NCI-H128 (cell line): ENCODE data around the gene POLR3F.
"Not testable (repeated sequence)": the region's sequence is repeated elsewhere in the genome, so short reads cannot be mapped to it uniquely, and the experiment has no call there.

Experiments
- DNase-seq: peaks from one replicate; lab custom pipeline; 2025; ENCODE audit not compliant: unreplicated experiment; lab: John Stamatoyannopoulos, UW

POLR3F gene

DNA sequence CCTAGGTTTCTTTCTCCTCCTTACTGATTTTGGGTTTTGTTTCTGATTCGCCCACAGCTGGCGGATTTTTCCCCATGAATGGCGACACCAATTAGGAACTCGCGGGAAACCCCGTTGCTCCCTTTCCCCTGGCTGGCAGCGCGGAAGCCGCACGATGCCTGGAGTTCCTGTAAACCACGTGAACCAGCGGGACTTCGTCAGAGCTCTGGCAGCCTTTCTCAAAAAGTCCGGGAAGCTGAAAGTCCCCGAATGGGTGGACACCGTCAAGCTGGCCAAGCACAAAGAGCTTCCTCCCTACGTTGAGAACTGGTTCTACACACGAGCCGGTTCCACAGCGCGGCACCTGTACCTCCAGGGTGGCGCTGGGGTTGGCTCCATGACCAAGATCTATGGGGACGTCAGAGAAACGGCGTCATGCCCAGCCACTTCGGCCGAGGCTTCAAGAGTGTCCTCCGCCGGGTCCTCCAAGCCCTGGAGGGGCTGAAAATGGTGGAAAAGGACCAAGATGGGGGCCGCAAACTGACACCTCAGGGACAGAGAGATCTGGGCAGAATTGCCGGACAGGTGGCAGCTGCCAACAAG lies 37.4 kb downstream of the POLR3F start:
- DNase-seq = no peak

DNA sequence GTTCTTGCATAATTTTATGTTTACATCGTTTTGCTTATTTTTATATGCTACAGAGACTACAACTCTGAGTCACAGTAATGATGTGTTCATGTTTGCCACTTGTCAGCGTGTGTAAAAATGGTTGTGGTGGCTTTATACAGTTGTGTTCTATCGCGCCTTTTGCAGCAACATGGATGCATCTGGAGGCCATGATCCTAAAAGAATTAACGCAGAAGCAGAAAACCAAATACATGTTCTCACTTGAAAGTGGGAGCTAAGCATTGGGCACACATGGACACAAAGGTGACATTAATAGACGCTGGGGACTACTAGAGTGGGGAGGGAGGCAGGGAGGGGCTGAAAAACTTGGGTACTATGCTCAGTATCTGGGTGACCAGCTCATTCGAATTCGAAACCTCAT lies 39.6 kb downstream of the POLR3F start:
- no peak for DNase-seq

DNA sequence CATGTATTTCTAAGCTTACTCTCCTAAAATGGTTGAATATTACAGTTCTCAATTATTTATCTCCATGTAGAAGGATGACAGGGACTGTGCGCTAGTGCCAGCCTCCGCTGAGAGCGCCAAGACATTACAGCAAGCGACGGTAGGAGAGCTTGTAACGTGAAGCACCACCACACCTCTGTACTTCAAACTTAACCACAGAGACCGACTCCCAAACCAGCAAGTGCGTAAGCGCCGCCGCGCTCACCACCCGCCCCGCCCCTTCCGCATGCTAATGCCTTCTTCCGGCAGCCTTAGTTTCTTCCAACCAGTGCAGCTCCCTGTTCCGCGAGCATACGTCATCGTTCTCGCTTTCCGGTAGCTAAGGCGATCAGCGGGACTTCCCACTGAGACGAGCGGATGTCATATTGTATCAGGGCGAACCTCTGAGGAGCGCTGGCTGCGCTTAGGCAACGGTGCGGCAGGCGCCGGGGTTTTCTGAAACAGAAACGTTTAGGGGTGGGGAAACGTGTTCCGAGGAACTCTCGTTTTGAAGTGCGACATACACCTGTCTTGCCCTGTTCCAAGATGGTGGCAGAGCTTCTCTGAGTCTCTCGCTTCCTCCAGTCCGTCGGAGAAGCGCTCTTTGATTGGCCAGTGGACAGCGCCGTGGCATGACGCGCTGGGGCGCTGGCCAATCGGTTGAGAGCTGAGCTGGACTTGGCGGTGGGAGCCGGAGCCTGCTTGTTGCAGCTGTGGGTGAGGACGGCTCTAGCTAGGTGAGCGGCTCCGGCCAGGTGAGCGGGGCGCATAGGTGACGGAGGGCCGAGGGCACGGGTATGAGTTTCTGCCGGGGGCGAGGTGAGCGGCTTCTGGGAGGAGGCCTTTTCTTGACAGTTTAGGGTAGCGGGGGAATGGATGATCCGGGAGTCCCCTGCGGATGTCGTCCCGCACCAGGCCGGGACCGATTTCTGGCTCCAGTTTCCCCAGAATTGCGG lies 40.3 kb downstream of the POLR3F start, which contains the start of gene SEC23B:
Gene SEC23B (plus strand): TSS at position 723 of the 974 bp plus-strand sequence. CDS start 2,896 bp downstream, outside the sequence.
- peak; percentile 93 for DNase-seq

DNA sequence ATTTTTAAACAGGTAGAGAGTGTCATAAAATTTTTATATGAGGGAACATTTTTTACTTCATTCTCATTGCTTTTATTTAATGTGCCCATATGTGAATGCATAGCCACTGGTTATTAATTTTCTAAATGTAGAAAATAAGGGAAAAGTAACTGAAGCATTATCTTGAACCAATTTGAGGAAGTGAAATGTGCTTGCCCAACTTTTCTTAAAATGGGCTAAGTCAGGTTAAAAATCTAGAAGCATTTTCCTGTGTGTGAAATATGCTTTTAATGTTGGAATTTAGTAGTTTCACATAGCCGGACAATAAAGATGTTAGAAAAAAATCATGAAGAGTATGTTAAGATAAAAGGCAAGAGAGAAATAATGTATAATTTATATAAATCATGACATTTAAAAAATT lies 44.4 kb downstream of the POLR3F start:
- DNase-seq = no peak

DNA sequence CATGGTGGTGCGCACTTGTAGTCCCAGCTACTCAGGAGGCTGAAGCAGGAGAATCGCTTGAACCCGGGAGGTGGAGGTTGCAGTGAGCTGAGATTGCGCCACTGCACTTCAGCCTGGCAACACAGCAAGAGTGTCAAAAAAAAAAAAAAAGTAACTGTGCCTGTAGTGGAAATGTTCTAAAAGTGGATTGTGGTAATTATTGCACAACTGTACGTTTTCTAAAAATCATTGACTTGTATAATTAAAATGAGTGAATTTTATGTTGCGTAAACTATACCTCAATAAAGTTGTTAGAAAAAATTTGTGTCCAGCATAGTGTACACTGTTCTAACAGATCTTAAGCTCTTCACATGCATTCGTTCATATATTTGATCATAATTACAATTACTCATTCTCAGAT lies 46.0 kb downstream of the POLR3F start:
- no peak for DNase-seq

DNA sequence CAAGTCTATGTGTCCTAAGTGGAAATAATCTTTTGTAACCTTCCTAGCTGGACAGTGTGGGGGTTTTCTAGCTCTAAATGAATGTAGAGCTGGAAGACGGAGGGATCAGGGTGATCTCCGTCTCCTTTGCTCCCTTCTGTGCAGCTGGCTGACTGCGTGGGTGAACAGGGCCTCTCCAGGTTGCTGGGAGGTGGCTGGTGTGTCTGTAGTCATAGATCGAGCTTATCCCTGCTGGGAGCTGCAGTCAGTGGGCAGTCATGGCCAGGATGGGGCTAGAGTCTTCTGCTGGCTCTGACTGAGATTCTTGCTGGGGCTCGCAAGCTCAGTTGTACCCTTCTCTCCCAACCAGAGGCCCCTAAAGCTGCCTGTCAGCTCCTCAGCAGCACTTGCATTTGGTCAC lies 46.9 kb downstream of the POLR3F start:
- DNase-seq = no peak

DNA sequence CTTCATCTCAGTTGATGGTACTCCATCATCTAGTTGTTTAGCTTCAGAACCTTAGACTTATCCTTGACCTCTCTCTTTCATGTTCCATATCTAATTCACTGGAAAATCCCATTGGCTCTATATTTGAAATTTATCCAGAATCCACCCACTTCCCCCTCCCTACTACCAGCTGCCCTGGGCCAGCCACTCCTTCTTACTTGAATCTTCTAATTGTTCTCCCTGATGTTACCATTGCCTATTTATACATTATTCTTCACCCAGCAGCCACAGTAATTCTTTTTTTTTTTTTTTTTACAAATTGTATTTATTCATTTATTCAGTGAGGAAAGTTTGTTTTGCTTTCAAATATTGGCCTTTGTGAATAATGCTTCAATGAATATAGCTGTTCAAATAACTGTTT lies 48.8 kb downstream of the POLR3F start:
- no peak for DNase-seq

DNA sequence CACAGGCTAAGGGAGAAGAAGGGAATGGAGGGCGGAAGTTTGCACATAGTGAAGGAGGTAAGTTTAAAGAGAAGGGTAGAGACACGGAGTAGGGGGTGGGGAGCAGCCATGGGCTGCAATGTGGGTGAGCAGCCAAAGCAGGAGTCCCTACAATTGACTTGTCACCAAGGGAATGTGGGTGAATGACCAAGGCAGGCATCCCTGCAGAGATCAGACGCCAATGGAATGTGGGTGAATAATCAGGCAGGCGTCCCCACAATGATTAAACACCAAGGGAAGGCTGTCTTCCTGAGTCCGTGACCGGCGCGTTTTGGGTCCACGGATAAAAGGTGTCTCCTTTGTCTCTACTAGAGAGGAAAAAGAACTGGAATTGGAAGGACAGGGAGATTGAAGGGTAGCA lies 54.9 kb downstream of the POLR3F start:
- not testable (repeated sequence) for DNase-seq

DNA sequence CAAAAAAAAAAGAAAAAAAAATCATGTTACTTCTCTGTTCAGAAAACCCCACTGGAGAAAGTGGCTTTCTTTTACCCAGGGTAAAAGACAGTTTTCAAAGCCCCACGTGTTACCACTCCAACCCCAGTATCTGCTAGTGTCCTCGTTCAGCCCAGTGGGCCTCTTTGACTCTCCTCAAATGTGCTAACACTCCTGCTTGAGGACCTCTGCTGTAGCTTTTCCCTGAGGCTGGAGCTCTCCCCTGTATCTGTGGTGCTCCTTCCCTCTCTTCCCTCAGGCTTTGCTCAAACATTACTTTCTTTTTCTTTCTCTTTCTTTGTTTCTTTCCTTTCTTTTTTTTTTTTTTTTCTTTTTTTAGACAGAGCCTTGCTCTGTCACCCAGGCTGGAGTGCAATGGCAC lies 55.9 kb downstream of the POLR3F start:
- no peak for DNase-seq

DNA sequence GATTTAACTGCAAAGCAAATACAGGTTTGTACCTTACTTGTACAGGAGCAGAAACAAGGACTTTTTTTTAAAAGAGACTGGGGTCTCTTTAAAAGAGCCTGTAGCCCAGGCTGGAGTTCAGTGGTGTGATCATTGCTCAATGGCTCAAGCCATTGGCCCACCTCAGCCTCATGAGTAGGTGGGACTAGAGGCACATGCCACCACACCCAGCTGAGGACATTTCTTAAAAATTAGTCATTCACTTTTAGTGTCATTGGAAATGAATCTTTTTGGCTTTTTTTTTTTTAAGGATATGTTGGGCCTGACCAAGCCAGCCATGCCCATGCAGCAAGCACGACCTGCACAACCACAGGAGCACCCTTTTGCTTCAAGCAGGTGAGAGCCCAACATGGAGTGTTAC lies 57.5 kb downstream of the POLR3F start:
- no peak for DNase-seq

DNA sequence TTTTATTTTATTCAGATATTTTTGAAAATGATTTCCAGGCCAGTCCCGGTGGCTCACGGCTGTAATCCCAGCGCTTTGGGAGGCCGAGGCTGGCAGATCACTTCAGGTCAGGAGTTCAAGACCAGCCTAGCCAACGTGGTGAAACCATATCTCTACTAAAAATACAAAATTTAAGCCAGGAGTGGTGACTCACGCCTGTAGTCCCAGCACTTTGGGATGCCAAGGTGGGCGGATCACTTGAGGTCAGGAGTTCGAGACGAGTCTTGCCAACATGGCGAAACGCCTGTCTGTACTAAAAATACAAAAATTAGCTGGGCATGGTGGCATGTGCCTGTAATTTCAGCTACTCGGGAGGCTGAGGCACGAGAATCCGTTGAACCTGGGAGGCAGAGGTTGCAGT lies 59.6 kb downstream of the POLR3F start:
- not testable (repeated sequence) for DNase-seq

DNA sequence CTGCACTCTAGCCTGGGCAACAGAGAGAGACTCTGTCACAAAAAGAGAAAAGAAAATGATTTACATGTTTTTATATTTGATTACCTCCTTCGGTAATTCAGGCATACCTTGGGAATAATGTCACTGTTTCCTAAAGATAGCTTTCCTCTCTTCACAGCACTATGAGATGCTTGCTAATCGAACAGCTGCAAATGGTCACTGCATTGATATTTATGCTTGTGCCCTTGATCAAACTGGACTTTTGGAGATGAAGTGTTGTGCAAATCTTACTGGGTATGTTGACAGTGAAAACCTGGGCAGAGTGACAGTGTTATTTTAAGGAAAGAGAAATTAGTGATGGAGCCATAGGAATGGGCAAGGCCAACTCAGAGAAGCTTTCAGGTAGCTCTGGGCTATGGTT lies 60.1 kb downstream of the POLR3F start:
- DNase-seq = no peak

DNA sequence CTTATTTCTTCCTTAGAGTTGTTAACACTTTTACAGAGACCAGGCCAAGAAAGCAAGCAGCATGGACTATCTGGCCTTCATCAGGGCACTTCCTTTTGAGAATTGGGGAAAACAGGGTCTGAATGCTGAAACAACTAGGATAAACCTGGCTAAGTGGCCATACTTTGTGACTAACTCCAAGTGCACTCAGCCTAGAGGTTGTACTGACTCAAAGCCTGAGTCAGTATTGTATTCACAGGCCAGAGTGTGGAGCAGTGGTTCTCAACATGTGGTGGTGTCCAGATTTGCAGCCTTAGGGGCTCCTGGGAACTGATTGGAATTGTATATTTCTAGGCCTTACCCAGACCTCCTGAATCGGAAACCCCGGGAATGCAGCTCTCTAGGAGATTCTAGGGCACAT lies 60.6 kb downstream of the POLR3F start:
- no peak for DNase-seq

DNA sequence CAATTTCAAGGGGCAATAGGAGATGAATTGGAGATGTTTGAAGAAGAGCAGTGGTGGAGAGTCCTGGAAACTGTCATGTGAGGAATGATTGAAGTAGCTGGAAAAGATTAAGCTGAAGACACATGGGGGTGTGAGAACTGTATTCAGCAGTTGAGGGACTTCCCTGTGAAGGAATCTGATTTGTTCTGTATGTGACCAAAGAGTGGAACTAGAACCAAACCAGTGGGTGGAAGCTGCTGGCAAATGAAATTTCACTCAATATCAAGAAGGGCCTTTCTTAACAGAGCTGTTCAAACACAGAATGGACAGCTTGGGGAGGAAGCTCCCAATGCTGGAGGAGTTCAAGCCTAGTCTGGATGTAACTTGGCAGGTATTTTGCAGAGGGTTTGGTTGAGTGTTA lies 61.9 kb downstream of the POLR3F start:
- no peak for DNase-seq

DNA sequence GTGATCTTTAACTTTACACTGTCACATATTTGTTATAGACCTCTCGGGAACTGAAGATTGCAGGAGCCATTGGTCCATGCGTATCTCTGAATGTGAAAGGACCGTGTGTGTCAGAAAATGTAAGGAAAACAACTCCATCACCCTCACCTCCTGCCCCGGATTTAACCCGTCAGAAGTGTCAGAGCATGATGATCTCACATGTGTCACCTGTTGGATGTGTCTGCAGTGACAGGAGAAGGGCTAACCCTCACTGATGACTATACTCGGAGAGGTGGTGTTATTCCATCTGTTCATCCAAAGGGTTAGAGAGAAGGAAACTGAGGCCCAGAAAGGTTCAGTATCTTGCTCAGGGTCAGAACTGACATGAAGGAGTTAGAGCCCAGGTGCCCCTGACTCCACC lies 65.4 kb downstream of the POLR3F start:
- no peak for DNase-seq

DNA sequence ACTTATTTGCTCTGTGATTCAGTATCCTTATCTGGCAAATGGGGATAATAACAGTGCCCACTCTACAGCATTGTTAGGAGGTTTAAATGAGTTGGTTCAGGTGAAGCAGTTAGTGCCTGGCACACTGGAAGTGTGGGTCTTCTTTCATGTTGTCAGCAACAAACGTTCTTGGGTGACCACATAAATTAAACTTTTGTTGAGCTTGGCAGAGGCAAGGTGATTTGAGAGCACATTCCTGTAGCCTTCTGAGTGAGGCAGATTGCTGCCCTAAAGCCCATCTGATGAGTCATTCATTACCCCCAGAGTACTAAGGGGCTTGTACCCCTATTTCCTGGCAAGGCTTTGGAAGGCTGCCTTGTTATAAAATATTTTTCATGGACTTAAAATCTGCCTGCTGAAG lies 66.3 kb downstream of the POLR3F start:
- no peak for DNase-seq

DNA sequence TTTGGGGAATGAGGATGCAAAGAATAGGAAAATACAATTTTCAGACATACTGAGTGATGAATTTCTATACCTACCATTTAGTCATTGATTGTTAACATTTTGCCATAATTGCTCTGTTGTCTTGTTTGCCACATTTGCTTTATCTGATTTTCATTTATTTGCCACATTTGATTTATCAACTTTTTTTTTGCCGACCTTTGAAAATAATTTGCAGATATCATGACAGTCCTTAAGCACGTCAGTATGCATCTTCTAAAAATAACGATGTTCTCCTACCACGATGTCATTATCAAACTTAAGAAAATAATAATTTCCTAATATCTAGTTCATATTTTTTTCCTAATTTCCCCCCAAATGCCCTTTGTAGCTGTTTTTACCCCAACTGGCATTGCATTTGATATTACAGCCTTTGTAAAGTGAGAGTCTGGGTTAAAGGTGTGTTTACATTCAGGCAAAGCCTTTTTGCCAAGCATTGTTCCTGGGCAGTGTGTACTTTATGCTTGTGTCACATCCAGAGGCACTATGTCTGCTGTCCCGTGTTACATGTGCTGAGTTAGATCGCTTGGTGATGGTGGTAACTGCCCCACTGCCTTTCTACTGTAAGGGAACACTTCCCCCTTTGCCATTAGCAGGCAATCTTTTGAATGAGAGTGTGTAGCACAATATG lies 66.9 kb downstream of the POLR3F start:
- DNase-seq = no peak
